ENCODE measurements around the gene ANTXRL.

DNA sequence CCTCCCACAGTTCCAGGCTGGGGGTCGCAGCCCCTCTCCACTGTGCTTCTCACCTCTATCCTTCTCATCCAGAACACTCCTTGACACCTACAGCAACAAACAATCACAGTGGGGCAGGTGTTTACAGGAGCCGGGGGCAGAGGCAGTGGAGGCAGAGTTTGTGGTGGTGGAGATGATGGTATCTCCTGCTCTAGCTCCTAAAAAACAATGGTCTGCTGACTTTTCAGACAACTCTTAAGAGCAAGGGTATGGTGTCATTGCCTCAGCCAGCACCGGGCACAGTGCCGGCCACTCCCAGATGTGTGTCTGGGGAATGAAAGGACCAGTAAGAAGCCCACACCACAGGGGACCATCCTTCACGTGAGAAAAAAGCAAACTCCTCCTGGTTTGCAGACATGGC is 36.3 kb upstream of the ANTXRL start:
- TF ChIP-seq, protein P1, sequence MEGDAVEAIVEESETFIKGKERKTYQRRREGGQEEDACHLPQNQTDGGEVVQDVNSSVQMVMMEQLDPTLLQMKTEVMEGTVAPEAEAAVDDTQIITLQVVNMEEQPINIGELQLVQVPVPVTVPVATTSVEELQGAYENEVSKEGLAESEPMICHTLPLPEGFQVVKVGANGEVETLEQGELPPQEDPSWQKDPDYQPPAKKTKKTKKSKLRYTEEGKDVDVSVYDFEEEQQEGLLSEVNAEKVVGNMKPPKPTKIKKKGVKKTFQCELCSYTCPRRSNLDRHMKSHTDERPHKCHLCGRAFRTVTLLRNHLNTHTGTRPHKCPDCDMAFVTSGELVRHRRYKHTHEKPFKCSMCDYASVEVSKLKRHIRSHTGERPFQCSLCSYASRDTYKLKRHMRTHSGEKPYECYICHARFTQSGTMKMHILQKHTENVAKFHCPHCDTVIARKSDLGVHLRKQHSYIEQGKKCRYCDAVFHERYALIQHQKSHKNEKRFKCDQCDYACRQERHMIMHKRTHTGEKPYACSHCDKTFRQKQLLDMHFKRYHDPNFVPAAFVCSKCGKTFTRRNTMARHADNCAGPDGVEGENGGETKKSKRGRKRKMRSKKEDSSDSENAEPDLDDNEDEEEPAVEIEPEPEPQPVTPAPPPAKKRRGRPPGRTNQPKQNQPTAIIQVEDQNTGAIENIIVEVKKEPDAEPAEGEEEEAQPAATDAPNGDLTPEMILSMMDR (IDR thresholded peaks at IDR 0.05), result no peak
- TF ChIP-seq POLR2A (IDR thresholded peaks at IDR 0.05), result no peak

All from esophagus squamous epithelium (tissue), 4 donors.